Activated CD8-positive, alpha-beta memory T cell treated with anti-CD3 and anti-CD28 coated beads, Interleukin-2, amount 50 U/mL, for 24 hours (primary cell): Measurements from ENCODE around the gene CFAP210.

Experiments
- DNase-seq: peaks from one replicate; pipeline ENCODE4 v3.0.0-alpha.2; 2020; ENCODE audit errors: extremely low read depth

The CFAP210 gene

DNA sequence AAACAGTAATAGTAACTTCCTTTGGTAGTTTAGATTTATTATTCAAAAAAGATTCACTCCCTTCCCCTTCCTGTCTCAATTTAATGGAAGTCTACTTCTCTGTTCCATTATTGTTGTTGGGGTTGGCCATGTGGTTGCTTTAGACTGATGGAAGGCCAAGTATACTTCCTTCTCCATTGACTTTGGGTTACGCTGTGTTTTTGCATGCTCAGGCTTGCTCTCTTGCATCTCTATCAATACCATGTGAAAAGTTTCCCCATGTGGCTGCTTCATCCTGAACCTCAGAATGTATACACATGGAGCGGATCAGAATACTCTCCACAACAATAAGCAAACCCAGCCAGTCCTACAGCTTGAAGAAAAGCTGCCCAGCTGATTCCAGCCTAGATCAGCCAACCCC, 20.3 kb downstream of the CFAP210 start:
- DNase-seq = no peak

DNA sequence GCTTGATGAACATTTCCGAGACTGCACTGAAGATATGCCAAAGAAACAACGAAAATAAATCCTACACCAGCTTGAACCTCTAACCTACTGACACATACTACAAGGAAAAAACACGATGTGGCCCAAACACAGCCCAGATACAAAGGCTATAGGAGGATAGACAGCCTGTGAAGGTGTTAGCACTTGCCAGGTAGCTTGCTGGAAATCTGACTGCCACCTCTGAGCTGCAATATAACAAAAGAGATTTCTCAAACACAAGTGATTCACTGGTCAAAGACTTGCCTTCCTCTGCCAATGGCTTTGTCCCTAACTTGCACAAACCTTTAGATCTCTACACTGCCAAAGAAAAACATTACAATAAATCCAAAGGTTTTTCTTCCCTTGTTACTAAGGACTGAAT, 21.1 kb downstream of the CFAP210 start:
- no peak for DNase-seq

DNA sequence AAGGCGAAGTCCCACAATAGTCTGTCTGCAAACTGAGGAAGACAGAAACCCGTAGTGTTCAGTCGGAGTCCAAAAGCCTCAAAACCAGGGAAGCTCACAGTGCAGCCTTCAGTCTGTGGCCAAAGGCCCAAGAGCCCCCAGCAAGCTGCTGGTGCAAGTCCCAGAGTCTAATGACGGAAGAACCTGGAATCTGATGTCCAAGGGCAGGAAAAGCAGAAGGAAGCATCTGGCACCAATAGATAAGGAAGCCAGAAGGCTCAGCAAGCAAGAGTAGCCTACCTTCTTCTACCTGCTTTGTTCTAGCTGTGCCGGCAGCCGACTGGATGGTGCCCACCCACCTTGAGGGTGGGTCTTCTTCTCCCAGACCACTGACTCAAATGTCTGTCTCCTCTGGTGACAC, 21.8 kb downstream of the CFAP210 start:
- DNase-seq = no peak

DNA sequence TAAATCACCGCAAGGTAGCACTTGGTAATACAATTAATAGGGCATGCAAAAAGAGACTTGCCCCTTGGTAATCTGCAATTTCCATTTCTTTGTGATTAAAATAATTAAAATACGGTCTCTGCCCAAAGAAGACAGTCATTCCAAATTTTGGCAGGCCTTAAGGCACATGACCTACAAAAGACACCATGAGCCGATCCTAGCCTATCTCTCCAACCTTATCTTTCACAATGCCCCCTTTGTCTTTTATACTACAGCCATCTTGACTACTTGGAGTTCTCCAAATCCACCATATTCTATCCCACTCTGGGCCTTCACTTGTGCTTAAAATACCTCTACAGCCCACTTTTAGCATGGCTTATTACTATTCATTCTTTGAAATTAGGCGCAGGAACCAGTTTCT, 23.3 kb downstream of the CFAP210 start:
- DNase-seq = no peak

DNA sequence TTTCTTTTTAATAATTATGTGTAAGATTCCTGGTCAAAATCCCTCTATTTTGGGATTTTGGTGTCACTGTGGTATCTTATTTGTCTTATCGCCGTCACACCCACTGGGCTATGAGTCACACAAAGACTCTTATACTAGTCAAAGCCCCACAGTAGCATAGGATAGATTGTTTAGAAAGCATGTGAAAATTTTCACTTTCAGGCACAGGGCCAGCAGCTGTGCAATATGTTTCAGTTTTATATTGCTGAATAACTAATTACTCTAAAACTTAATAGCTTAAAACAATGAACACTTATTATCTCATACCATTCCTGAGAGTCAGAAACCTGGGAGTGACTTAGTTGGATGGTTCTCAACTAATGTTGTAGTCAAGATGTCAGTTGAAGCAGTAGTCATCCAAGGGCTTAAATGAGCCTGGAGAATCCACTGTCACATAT, 24.0 kb downstream of the CFAP210 start:
- DNase-seq = no peak

DNA sequence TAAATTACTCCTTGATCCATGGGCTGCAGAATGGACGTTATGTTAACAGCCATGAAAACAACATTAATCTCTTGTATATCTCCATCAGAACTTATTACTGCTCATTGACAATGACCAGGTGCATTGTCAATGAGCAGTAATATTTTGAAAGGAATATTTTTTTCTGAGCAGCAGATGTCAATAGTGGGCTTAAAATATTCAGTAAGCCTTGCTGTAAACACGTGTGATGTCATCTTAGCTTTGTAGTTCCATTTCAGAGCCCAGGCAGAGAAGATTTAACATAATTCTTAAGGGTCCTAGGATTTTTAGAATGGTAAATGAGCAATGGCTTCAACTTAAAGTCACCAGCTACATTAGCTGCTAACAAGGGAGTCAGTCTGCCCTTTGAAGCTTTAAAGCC, 26.6 kb downstream of the CFAP210 start:
- DNase-seq = no peak

DNA sequence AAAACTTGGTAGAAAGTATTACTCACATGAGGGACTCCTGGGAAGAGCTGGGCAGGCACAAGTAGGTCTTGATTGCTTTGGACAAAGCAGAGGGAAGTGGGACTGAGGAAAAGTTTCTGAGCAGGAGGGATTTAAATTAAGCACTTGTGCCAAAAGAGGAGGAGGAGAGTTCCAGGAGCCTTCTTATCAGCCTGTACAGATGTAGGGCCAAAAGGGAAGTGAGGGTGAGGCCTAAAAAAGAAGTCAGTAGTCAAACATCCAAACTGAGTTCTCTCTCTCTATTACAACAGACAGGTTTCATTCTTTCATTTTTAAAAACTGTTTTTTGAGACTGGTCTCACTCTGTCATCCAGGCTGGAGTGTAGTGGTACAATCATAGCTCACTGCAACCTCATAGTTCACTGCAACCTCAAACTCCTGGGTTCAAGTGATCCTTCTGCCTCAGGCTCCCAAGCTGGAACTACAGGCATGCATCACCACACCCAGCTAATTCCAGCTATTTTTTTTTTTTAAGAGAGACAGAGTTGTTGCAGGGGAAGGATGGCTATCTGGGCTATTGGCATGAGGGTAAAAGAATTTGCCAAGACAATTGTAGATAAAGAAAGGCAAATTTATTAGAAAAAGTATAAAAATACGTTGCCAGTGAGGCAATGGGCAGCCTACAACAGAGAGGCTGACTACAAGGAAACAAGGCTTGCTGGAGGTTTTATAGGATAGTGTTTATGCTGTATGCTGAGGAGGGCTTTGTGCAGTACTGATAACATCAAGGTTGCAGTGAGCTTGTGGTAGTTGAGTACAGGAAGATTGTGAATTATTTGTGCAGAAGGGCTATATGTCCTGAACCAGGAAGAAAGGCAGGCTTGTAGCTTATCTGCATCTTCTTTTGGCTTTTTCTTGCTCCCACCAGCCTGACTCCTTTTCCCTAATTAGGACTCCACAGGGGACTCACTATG, 29.0 kb downstream of the CFAP210 start:
- no peak for DNase-seq

DNA sequence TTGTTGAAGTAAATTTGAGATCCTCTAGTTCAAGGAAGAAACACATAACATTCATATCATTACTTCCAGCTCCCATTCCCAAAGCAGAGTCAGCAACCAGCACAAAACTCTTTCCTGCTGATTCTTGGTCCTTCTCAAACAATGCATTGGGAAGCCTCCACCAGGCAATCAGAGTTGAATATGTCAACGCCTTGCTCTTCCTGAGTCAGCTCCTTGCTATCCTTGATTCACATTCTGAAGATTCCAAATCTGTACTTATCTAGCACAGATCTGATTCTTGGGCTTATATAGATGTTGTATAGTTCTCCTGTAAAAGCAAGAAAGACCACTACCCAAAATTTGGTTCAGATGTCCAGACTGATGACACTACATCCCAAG, 29.6 kb downstream of the CFAP210 start:
- DNase-seq = no peak

DNA sequence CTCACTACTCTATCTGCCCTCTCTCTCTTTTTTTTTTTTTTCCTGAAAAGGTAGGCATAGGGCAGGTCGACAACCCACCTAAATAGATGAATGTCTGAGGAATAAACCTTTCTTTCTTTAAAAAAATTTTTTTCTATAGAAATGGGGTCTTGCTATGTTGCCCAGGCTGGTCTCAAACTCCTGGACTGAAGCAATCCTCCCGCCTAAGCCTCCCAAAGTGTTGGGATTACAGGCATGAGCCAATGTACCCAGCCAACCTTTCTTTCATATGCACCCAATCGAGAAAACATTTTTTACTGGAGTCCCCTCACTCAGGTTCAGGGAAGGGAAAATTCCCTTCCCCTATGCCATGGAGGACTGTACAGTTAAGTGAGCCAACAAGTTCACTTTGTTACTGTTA, 31.0 kb downstream of the CFAP210 start:
- no peak for DNase-seq

DNA sequence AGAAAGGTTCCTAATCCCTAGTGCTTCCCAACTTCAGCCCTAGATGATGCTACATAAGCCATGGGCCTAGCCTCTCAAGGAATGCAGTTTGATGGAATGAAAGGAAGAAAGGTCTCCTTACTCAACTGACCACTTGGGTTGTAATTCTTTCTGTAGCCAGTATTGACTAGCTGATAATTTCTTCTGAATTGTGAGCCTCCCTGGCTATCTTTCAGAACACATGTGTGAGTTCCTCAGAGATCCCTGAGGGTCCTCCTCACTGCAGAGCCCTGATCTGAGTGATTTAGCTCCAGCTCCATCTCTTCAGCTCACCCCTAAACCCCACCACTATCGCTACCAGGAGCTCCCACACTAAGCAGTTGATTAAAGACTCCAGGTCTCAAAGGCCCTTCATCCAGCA, 31.5 kb downstream of the CFAP210 start:
- no peak for DNase-seq

DNA sequence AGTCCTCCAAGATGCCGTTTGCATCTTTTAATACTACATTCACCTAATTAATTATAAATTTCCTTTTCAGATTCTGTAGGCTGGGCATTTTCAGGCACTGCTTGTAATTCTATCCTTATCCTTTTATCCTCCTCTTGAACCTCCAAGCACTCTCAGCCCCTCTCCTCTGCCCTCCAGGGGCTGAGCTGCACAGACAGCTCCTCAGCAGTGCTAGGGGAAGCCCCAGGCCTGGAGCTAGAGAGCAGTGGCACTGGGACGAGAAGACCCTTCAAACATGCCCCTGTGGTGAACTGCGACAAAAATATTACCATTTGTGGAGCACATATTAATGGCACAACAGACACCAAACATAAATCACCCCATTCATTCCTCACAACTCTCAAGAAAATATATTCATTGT, 32.9 kb downstream of the CFAP210 start:
- no peak for DNase-seq

DNA sequence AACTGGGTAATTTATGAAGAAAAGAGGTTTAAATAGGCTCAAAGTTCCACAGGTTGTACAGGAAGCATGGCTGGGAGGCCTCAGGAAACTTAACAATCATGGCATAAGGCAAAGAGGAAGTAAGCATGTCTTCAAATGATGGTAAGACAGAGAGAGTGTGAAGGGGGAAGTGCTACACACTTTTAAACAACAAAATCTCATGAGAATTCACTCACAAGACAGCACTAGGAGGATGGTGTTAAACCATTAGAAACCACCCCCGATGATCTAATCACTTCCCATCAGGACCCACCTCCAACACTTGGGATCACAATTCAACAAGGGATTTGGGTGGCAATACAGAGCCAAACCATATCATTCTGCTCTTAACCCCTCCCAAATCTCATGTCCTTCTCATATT, 34.9 kb downstream of the CFAP210 start:
- no peak for DNase-seq

DNA sequence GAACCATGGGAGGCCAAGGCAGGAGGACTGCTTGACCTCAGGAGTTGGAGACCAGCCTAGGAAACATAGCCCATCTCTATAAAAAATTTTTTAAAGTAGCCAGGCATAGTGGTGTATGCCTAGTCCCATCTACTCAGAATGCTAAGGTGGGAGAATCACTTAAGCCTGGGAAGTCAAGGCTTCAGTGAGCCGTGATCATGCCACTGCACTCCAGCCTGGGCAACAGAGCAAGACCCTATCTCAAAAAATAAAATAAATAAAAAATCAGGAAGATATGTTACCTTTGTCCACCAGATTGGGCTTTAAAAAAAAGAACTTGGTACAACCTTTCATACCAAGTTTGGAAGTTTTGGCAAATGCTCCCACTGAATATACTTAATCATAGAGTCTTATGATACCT, 35.3 kb downstream of the CFAP210 start:
- DNase-seq = no peak

DNA sequence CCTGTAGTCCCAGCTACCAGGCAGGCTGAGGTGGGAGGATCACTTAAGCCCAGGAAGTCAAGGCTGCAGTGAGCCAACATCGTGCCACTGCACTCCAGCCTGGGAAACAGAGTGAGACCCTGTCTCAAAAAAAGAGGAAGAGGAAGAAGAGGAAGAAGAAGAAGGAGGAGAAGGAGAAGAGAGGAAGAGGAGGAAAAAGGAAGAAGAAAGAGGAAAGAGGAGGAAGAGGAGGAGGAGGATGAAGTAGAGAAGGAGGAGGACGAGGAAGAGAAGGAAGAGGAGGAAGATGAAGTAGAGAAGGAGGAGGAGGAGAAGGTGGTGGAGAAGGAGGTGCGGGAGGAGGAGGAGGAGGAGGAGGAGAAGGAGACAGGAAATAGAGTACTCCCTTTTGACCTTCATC, 38.0 kb downstream of the CFAP210 start:
- DNase-seq = no peak

DNA sequence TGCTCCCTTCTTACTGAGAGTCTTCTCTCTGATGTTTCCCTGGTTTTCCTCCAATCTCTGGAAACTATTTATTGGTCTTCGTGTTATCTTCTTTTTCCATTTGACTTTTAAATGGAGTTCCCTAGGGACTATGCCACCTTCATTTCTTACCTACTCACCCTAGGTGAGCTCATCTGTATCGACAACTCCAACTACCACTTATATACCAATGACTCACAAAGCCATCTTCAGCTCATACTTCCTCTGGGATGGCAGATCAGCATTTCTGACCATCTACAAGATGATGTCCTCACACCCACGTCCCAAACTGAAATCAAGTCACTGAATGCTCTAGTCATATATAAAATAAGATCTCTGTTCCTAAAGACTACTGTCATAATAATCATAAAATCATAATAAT, 40.6 kb downstream of the CFAP210 start:
- no peak for DNase-seq

DNA sequence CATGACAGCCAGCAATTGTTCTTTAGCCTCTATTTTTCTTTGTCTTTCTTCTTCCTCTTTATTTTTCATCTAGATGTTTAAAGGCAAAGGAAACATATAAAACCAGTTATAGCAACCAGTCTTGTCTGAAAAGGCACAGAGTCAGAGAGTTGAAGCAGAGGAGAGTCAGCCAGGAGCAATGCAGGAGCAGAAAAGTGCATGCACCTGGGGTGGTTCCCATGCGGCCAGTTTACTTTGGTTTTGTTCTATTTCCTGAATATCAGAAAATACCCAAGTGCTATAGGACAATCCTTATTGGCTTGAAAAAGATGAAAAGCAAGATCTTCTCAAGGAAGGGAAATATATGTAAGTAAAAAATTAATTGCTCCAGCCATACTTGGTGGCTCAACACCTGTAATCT, 44.9 kb downstream of the CFAP210 start:
- DNase-seq = no peak

DNA sequence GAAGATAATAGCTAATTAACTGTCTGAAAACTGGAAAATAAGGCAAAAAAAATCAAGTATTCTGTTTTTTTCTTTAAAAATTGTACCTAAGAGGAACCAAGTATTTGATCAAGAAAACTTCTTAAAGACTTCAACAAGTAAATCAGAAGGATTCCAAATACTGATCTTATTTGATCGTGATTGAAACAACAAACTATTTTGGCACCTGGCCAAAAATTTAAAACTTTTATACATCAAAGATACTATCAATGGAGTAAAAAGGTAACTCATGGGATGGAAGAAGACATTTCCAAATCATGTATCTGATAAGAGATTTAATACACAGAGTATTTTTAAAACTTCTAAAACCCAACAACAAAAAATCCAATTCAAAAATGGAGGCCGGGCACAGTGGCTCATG, 46.7 kb downstream of the CFAP210 start:
- no peak for DNase-seq

DNA sequence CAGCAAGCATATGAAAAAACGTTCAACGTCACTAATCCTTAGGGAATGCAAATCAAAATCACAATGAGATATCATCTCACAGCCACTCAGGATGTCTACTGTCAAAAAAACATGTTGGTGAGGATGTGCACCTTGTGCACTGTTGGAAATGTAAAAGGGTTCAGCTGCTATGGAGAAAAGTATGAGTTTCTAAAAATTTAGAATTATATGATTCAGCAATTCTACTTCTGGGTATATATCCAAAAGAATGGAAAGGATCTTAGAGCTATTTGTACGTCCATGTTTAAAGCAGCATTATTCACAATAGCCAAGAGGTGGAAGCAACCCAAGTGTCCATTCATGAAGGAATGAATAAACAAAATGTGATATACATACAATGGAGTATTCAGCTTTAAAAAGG, 50.0 kb downstream of the CFAP210 start:
- DNase-seq = no peak

DNA sequence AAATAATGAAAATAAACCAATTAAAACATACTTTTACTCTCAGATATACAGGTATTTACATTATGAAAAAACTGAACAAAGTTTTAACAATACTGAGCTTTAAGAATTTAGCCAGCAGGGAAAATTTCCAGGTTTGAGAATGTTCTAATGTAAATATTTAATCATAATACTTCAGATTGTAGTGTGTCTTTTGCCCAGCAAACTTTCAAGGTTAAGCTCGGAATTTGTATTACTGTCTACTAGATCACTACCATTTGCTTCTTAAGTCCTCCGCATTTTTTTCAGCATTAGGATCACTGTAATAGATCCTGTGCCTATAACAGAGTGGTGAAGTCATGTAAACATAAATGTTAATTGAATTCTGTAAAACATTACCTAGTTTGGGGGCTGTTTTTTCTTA, 52.7 kb downstream of the CFAP210 start:
- DNase-seq = no peak

DNA sequence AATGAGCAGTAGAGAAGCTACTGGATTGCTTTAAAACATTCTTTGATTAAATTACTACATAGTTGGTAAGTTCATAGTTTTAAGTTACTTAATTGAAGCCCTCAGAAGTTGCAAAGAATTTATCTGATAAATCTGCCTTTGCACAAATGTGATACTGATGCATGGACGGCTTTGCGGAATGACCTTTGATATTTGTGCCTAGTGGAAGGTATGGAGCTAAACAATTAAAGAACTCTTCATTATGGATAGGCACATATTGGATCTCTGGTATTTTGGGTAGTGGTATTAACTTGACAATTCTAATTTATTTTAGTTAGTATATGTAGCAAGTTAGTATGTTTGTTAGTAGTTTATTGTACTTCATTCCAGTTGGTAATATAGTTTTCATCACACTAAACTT, 54.1 kb downstream of the CFAP210 start:
- DNase-seq = no peak

DNA sequence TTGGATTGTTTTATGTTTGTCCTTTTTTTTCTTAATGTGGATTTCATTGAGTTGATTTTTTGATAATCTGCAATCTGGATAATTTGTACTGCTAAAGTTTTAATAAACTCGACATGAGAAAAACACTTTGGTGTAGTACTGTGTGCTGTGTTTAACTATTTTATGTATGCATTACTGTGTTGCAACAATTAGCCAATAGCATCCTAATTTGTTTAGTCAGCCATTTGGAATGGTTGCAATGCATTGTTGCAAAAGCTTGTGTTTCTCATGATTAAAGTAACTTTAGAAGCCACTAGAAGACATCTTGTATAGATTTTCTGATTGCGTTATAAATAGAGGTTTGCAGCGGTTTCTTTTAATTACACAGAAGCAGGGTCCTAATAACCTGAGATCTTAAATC, 56.6 kb downstream of the CFAP210 start:
- no peak for DNase-seq

DNA sequence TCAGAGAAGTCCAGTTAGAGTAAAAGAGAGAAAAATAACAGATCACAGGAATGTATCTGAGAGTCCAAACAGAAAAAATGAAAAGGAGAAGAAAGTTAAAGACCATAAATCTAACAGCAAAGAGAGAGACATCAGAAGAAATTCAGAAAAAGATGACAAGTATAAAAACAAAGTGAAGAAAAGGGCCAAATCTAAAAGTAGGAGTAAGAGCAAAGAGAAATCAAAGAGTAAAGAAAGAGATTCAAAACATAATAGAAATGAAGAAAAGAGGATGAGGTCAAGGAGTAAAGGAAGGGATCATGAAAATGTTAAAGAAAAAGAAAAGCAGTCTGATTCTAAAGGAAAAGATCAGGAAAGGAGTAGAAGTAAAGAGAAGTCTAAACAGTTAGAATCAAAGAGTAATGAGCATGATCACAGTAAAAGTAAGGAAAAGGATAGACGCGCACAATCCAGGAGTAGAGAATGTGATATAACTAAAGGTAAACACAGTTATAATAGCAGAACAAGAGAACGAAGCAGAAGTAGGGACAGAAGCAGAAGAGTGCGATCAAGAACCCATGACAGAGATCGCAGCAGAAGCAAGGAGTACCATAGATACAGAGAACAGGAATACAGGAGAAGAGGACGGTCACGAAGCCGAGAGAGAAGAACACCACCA, 57.6 kb downstream of the CFAP210 start:
- no peak for DNase-seq

DNA sequence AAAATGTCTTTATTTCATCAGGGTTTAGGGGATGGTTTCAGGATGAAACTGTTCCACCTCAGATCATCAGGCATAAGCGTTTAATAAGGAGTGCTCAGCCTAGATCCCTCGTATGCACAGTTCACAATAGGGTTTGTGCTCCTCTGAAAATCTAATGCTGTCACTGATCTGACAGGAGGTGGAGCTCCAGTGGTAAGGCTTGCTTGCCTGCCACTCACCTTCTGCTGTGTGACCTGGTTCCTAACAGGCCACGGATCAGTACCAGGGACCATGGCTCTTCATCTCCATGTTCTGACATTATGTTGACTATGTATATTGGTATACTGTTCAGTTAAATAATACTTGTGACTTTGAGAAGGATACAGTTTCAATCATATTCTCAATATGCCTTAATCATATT, 68.4 kb downstream of the CFAP210 start:
- no peak for DNase-seq
